A549 (cell line): Measurements from ENCODE around the gene SNX17. TPM values are rescaled to one million over a fixed set of nuclear protein-coding genes. Genes with fewer than 3 reads are reported as not detected.

Experiments used
- ATAC-seq, 2 experiments: fragments of 200-7000 bp in 1 of 2; fragments of >200 bp in 1 of 2; cut with Nextera tagmentation in 1 of 2; cut with Tn5 transposase in 1 of 2; 3 replicates each; pipeline versions ENCODE4 v1.8.0 to v1.9.1; 2018 to 2020; ENCODE audit warnings: mild to moderate bottlenecking in 1 of 2, moderate library complexity in 1 of 2
- CTCF ChIA-PET: fragments of 300-600 bp; sonication (Branson Sonifier 250); formaldehyde crosslinking; extraction: SDS; loops from one replicate; lab custom pipeline; 2021; ENCODE audit warnings: antibody characterized with exemption, inconsistent platforms; lab: Yijun Ruan, JAX
- POLR2A ChIA-PET: fragments of 350-600 bp; formaldehyde crosslinking; extraction: SDS; loops from one replicate; lab custom pipeline; 2021; ENCODE audit warnings: antibody characterized with exemption, inconsistent platforms; lab: Yijun Ruan, JAX
- DNase-seq, 2 experiments: peaks; one replicate each; pipeline versions ENCODE4 v3.0.0 to v3.0.0-alpha.2; 2011 to 2016; ENCODE audit warnings: low read depth in 1 of 2, low spot score in 1 of 2
- FAIRE-seq: peaks from 2 replicates; lab custom pipeline; 2011; peaks lifted over from hg19 to GRCh38; lab: Jason Lieb, UNC
- H3K27ac ChIP-seq, 2 experiments: fragments of >200 bp; sonication (Bioruptor Twin); formaldehyde crosslinking; 3 replicates each; pipeline ENCODE4 v1.5.1; 2016 to 2017
- H3K4me1 ChIP-seq: fragments of >200 bp; sonication (Bioruptor Twin); formaldehyde crosslinking; 3 replicates; pipeline ENCODE4 v1.6.1; 2016
- H3K4me2 ChIP-seq: fragments of >200 bp; sonication (Bioruptor Twin); formaldehyde crosslinking; 3 replicates; pipeline ENCODE4 v1.6.1; 2016
- H3K4me3 ChIP-seq: fragments of >200 bp; sonication (Bioruptor Twin); formaldehyde crosslinking; 3 replicates; pipeline ENCODE4 v1.5.1; 2016
- H3K9me3 ChIP-seq: fragments of >200 bp; sonication (Bioruptor Twin); formaldehyde crosslinking; 3 replicates; pipeline ENCODE4 v1.6.1; 2016
- BHLHE40 ChIP-seq: IDR thresholded peaks from 2 replicates; pipeline ENCODE4 v1.6.1; 2012; ENCODE audit warnings: low read depth, low read length, inconsistent platforms
- CBX8 ChIP-seq: fragments of 200-600 bp; sonication (generic); IDR thresholded peaks from 2 replicates; pipeline ENCODE4 v1.6.1; 2016
- EHMT2 ChIP-seq: fragments of 200-600 bp; sonication (generic); IDR thresholded peaks from 2 replicates; pipeline ENCODE4 v1.6.1; 2016; ENCODE audit warnings: antibody characterized with exemption, low read depth, mild to moderate bottlenecking, moderate library complexity
- JUN ChIP-seq, 2 experiments: fragments of >200 bp; sonication (Bioruptor Twin); formaldehyde crosslinking; IDR thresholded peaks; 2 replicates in 1 of 2; 3 replicates in 1 of 2; pipeline ENCODE4 v1.6.1; 2016 to 2017
- POLR2A ChIP-seq: IDR thresholded peaks from 2 replicates; pipeline ENCODE4 v1.6.1; 2012; ENCODE audit warnings: mild to moderate bottlenecking, low read length
- POLR2AphosphoS2 ChIP-seq: conservative IDR thresholded peaks from 2 replicates; pipeline ENCODE4 v1.6.1; 2012; ENCODE audit warnings: low read length, improper control_type of control experiment, inconsistent platforms
- RAD21 ChIP-seq, 2 experiments: fragments of >200 bp in 1 of 2; sonication (Bioruptor Twin) in 1 of 2; formaldehyde crosslinking in 1 of 2; IDR thresholded peaks in 1 of 2; conservative IDR thresholded peaks in 1 of 2; 2 replicates in 1 of 2; 3 replicates in 1 of 2; pipeline ENCODE4 v1.6.1; 2012 to 2018; ENCODE audit warnings: inconsistent platforms in 1 of 2
- SMC3 ChIP-seq: fragments of >200 bp; sonication (Bioruptor Twin); formaldehyde crosslinking; IDR thresholded peaks from 3 replicates; pipeline ENCODE4 v1.6.1; 2018; ENCODE audit warnings: inconsistent platforms
- ZSCAN20 ChIP-seq: fragments of 250-450 bp; sonication (Bioruptor Pico); IDR thresholded peaks from 2 replicates; pipeline ENCODE4 v1.8.0; 2022; ENCODE audit warnings: mild to moderate bottlenecking, moderate library complexity
- WGBS: methylation state at CpG from one replicate; pipeline ENCODE4 v1.1.6; 2017; ENCODE audit errors: missing lambda C conversion rate; 5-methylcytosine and 5-hydroxymethylcytosine counted together
- polyA plus RNA-seq, 4 experiments: library from polyadenylated mRNA; depleted of rRNA in 3 of 4; stranded (reverse); fragments of >200 nt; fragmentation: RNase III in 1 of 4; extraction: RNeasy Plus Mini Kit Qiagen cat#74134 plus additional on column Dnase treatment in 1 of 4; gene quantifications; 2 replicates in 3 of 4; 3 replicates in 1 of 4; pipeline ENCODE4 v1.2.3, GENCODE V29; 2011 to 2017
- TF ChIP-seq, protein P1 (sequence below): fragments of >200 bp; sonication (Bioruptor Twin); formaldehyde crosslinking; IDR thresholded peaks from 3 replicates; pipeline ENCODE4 v1.6.1; 2016
- TF ChIP-seq, protein P2 (sequence below): fragments of 150-350 bp; IDR thresholded peaks from 2 replicates; pipeline ENCODE4 v1.6.1; 2014; ENCODE audit warnings: low read depth, mild to moderate bottlenecking, low read length
- TF ChIP-seq, protein P3 (sequence below): fragments of >200 bp; sonication (Bioruptor Twin); formaldehyde crosslinking; IDR thresholded peaks from 3 replicates; pipeline ENCODE4 v1.5.1; 2016
- TF ChIP-seq, protein P4 (sequence below): IDR thresholded peaks from 2 replicates; pipeline ENCODE4 v1.6.1; 2012

SNX17 gene
- polyA plus RNA-seq, 2 of the 4 experiments (the other 2 are of a cell fraction), result 141 to 154 TPM

DNA sequence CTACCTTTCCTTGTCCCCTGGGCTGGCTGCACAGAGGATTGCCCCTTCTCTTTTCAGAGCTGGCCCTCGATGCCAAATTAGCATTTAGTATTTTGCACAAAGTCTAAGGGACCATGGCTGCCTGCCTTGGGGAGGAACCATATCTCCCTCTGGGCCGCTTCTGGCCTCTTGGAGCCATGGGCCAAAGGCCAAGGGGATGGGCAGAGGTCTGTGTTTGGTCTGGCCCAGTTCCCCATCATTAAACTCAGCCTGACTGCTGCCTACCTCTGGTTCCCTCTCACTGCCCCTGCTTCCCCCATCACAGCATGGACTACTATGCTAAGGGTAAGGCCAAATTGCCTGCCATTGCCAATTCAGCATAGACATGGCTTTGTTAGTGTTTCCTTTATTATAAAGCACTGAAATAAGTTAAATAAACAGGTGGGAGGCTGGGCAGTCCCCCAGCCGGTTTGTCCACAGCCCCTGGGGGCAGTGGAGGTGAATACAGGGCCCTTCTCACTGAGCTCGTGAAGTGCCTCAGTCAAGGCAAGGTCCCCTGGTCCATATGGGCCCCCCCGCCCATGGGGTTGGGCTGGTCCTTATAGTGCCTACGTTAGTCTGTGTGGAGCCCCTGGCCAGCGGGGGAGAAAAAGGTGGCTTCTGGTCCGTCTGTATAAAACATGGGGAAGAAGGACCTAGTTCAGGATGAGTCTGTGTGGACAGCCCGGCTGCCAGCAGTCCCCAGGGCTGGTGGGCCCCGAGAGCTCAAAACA is 6.6 kb downstream of the SNX17 start:
- CTCF ChIA-PET, result interaction anchor here (0.6 to 6.9 kb wide), 9 partner anchors 7 to 306 kb away, joined by 3 to 50 read pairs (median 4); partner anchors contain the start of gene EIF2B4
- no peak for FAIRE-seq
- no peaks in the 10 kb centered on the region for H3K9me3 ChIP-seq
- no peak overlapping the region for H3K4me3 ChIP-seq
- POLR2A ChIA-PET, result no interaction called here
- TF ChIP-seq ZSCAN20 (CRISPR knock-in tag) (no peak), JUN (IDR thresholded peaks at IDR 0.05) (peak in 1 of 2 experiments; percentile 26; a peak in 2 of 5 replicates)
- TF ChIP-seq, protein P1, sequence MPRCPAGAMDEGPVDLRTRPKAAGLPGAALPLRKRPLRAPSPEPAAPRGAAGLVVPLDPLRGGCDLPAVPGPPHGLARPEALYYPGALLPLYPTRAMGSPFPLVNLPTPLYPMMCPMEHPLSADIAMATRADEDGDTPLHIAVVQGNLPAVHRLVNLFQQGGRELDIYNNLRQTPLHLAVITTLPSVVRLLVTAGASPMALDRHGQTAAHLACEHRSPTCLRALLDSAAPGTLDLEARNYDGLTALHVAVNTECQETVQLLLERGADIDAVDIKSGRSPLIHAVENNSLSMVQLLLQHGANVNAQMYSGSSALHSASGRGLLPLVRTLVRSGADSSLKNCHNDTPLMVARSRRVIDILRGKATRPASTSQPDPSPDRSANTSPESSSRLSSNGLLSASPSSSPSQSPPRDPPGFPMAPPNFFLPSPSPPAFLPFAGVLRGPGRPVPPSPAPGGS, result 0 out of 3 replicates have a peak, but pooled peaks have one; percentile 32
- no peak for ATAC-seq
- no peak for DNase-seq
- no peak overlapping the region for H3K27ac ChIP-seq
- H3K4me2 ChIP-seq, result no peak overlapping the region
- WGBS, result 80% methylated on average over 10 of the region's 10 CpGs
- peaks cover 34% of the 10 kb centered on the region for H3K4me1 ChIP-seq

DNA sequence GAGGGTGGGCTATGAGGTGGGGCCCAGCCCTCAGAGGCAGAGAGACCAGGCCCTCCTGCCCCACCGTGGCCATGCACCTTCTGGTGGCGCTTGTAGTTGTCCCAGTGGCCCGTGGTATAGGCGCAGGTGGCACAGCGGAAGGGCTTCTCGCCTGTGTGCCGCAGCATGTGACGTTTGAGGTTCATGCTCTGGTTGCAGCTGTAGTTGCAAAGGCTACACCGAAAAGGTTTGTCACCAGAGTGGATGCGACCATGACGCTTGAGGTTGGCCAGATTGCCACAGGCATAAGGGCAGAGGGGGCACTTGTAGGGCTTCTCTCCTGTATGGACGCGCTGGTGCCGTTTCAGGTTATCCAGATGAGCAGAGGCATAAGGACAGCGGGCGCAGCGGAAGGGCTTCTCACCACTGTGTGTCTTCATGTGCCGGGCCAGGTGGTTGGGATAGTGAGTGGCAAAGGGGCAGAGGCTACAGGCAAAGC is 7.2 kb downstream of the SNX17 start:
- WGBS, result 88% methylated on average over 18 of the region's 18 CpGs
- FAIRE-seq, result no peak
- Histone ChIP-seq H3K9me3 (no peaks in the 10 kb centered on the region), H3K4me3 (no peak overlapping the region), H3K27ac (no peak overlapping the region)
- TF ChIP-seq POLR2A (peak; percentile 10; the same call in 1 of the 2 replicates), BHLHE40 (no peak), JUN (IDR thresholded peaks at IDR 0.05) (peak in 1 of 2 experiments; percentile 38; a peak in 2 of 5 replicates)
- TF ChIP-seq, all 56 proteins: peak for 2
- no peak overlapping the region for H3K4me2 ChIP-seq
- peaks cover 28% of the 10 kb centered on the region for H3K4me1 ChIP-seq
- ATAC-seq (no peak), DNase-seq (no peak)
- CTCF ChIA-PET, result interaction anchor here (0.6 to 6.9 kb wide), 11 partner anchors 8 to 306 kb away, joined by 3 to 50 read pairs (median 3); partner anchors contain the start of gene EIF2B4
- POLR2A ChIA-PET, result no interaction called here

DNA sequence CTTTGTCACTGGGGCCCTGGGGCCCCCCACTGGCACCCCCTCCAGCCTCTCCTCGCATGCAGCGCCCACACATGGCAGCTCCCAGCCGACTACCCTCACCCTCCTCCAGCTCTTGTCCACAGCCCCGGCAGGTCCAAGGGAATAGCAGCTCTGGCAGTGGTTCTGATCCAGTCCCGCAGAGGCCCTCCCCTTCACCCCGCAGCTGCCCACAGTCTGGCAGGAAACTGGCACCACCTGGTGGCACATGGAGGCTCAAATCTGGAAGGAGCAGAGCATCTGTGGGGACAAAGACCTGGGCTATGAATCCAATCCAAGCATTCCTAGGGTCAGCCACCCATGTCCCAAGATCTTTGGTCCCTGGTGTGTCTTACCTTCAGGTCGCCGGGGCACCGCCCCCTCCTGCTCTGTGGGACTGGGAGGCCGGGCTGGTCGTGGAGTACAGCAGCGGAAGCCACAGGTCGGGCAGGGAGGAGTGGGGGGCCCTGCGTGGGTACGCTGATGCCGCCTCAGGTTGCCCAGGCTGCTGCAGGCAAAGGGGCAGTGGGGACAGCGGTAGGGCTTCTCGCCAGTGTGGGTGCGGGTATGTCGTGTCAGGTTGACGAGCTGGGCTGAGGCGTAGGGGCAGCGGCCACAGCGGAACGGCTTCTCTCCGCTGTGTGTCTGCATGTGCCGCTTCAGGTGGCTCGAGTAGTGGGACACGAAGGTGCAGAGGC is 7.8 kb downstream of the SNX17 start:
- TF ChIP-seq, protein P2, sequence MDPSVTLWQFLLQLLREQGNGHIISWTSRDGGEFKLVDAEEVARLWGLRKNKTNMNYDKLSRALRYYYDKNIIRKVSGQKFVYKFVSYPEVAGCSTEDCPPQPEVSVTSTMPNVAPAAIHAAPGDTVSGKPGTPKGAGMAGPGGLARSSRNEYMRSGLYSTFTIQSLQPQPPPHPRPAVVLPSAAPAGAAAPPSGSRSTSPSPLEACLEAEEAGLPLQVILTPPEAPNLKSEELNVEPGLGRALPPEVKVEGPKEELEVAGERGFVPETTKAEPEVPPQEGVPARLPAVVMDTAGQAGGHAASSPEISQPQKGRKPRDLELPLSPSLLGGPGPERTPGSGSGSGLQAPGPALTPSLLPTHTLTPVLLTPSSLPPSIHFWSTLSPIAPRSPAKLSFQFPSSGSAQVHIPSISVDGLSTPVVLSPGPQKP, result no peak
- TF ChIP-seq EHMT2 (no peak), SMC3 (0 out of 3 replicates have a peak, but pooled peaks have one; percentile 12), POLR2AphosphoS2 (0 out of 2 replicates have a peak, but pooled peaks have one; percentile 30), RAD21 (conservative IDR thresholded peaks at IDR 0.05 in 1 of 2, IDR thresholded peaks at IDR 0.05 in 1 of 2) (peak; percentile 30 to 38; a peak in 2 of 5 replicates), CBX8 (no peak)
- TF ChIP-seq, protein P3, sequence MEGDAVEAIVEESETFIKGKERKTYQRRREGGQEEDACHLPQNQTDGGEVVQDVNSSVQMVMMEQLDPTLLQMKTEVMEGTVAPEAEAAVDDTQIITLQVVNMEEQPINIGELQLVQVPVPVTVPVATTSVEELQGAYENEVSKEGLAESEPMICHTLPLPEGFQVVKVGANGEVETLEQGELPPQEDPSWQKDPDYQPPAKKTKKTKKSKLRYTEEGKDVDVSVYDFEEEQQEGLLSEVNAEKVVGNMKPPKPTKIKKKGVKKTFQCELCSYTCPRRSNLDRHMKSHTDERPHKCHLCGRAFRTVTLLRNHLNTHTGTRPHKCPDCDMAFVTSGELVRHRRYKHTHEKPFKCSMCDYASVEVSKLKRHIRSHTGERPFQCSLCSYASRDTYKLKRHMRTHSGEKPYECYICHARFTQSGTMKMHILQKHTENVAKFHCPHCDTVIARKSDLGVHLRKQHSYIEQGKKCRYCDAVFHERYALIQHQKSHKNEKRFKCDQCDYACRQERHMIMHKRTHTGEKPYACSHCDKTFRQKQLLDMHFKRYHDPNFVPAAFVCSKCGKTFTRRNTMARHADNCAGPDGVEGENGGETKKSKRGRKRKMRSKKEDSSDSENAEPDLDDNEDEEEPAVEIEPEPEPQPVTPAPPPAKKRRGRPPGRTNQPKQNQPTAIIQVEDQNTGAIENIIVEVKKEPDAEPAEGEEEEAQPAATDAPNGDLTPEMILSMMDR, result peak; percentile 39
- TF ChIP-seq, protein P4, sequence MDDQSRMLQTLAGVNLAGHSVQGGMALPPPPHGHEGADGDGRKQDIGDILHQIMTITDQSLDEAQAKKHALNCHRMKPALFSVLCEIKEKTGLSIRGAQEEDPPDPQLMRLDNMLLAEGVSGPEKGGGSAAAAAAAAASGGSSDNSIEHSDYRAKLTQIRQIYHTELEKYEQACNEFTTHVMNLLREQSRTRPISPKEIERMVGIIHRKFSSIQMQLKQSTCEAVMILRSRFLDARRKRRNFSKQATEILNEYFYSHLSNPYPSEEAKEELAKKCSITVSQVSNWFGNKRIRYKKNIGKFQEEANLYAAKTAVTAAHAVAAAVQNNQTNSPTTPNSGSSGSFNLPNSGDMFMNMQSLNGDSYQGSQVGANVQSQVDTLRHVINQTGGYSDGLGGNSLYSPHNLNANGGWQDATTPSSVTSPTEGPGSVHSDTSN, result peak; percentile 28; the same call in 1 of the 2 replicates
- DNase-seq (peak; percentile 22 to 52), ATAC-seq (peak; percentile 25 to 39; a peak in 4 of 6 replicates), FAIRE-seq (no peak)
- Histone ChIP-seq H3K27ac (peak overlapping the region in 1 of 2 experiments; percentile 94; a peak in 1 of 6 replicates), H3K4me1 (peaks cover 24% of the 10 kb centered on the region), H3K4me2 (peak overlapping the region; percentile 93), H3K9me3 (no peaks in the 10 kb centered on the region), H3K4me3 (no peak overlapping the region)
- 83% methylated on average over 28 of the region's 29 CpGs for WGBS
- ChIA-PET POLR2A (interaction anchor here (0.6 kb wide), 1 partner anchor 78 kb away, joined by 3 read pairs; no protein-coding TSS in a partner anchor), CTCF (interaction anchor here (0.6 to 6.9 kb wide), 15 partner anchors 9 to 416 kb away, joined by 3 to 50 read pairs (median 3); partner anchors contain the start of gene EIF2B4)
